K562 (cell line): ENCODE data around the gene VASH1. TPM values are rescaled to one million over a fixed set of nuclear protein-coding genes. Genes with fewer than 3 reads are reported as not detected.

Experiments used
- BACH1 ChIP-seq: fragments of 200-800 bp; sonication (Bioruptor generic); IDR thresholded peaks from 2 replicates; pipeline ENCODE4 v1.6.1; 2016; ENCODE audit warnings: missing genetic modification characterization, missing compliant biosample characterization
- C11orf30 ChIP-seq: fragments of 450-650 bp; IDR thresholded peaks from 2 replicates; pipeline ENCODE4 v1.6.1; 2016; ENCODE audit warnings: low read depth, mild to moderate bottlenecking
- CCAR2 ChIP-seq: fragments of 200-400 bp; formaldehyde crosslinking; IDR thresholded peaks from 2 replicates; pipeline ENCODE4 v1.6.1; 2017; ENCODE audit warnings: mild to moderate bottlenecking, low read depth, low read length
- HCFC1 ChIP-seq: IDR thresholded peaks from 2 replicates; pipeline ENCODE4 v1.6.1; 2012; ENCODE audit warnings: low read depth, low read length, improper control_type of control experiment
- HMG20B ChIP-seq: fragments of 250-450 bp; sonication (Bioruptor Pico); IDR thresholded peaks from 2 replicates; pipeline ENCODE4 v1.5.0; 2021; ENCODE audit warnings: mild to moderate bottlenecking
- HNRNPL ChIP-seq: fragments of 200-400 bp; formaldehyde crosslinking; IDR thresholded peaks from 2 replicates; pipeline ENCODE4 v1.6.1; 2017; ENCODE audit warnings: low read depth, mild to moderate bottlenecking, low read length
- MAZ ChIP-seq, 2 experiments: fragments of 450-650 bp in 1 of 2; sonication (generic) in 1 of 2; formaldehyde crosslinking; IDR thresholded peaks in 1 of 2; conservative IDR thresholded peaks in 1 of 2; 2 replicates each; pipeline versions ENCODE4 v1.4.0 to v1.5.0; 2020; ENCODE audit warnings: mild to moderate bottlenecking in 1 of 2, missing genetic modification reagents in 1 of 2
- NELFE ChIP-seq: IDR thresholded peaks from 2 replicates; pipeline ENCODE4 v1.6.1; 2011; ENCODE audit warnings: mild to moderate bottlenecking; ENCODE audit not compliant: insufficient read depth, insufficient read length
- NR2C1 ChIP-seq, 2 experiments: fragments of 450-650 bp; IDR thresholded peaks; 2 replicates each; pipeline ENCODE4 v1.6.1; 2017; ENCODE audit warnings: mild to moderate bottlenecking in 2 of 2, antibody characterized with exemption in 1 of 2, inconsistent platforms in 1 of 2, missing compliant biosample characterization in 1 of 2, missing genetic modification characterization in 1 of 2
- NR2F6 ChIP-seq: fragments of 450-650 bp; formaldehyde crosslinking; IDR thresholded peaks from 2 replicates; pipeline ENCODE4 v1.4.0; 2020; ENCODE audit warnings: mild to moderate bottlenecking
- PHB ChIP-seq: fragments of 250-450 bp; sonication (Bioruptor Pico); IDR thresholded peaks from 2 replicates; pipeline ENCODE4 v1.5.0; 2021
- RBM17 ChIP-seq: fragments of 200-400 bp; formaldehyde crosslinking; IDR thresholded peaks from 2 replicates; pipeline ENCODE4 v1.6.1; 2017; ENCODE audit warnings: low read depth, mild to moderate bottlenecking, low read length, borderline replicate concordance
- RBM34 ChIP-seq: fragments of 200-400 bp; formaldehyde crosslinking; IDR thresholded peaks from 2 replicates; pipeline ENCODE4 v1.6.1; 2018; ENCODE audit warnings: low read length, borderline replicate concordance; ENCODE audit not compliant: insufficient read depth
- SIX5 ChIP-seq, 2 experiments: IDR thresholded peaks; 2 replicates each; pipeline ENCODE4 v1.6.1; 2011; ENCODE audit warnings: low read length in 2 of 2, borderline replicate concordance in 1 of 2, low read depth in 1 of 2, mild to moderate bottlenecking in 1 of 2, moderate library complexity in 1 of 2; ENCODE audit not compliant: insufficient read depth in 1 of 2
- TFAM ChIP-seq: fragments of 250-450 bp; sonication (Bioruptor Pico); conservative IDR thresholded peaks from 2 replicates; pipeline ENCODE4 v1.5.0; 2021; ENCODE audit warnings: mild to moderate bottlenecking, moderate library complexity
- TRIM24 ChIP-seq, 2 experiments: fragments of 450-650 bp; IDR thresholded peaks; 2 replicates each; pipeline ENCODE4 v1.6.1; 2016
- TSC22D4 ChIP-seq: fragments of 450-650 bp; IDR thresholded peaks from 2 replicates; pipeline ENCODE4 v1.6.1; 2016; ENCODE audit warnings: missing genetic modification characterization, missing biosample characterization, control low read depth
- ZNF143 ChIP-seq: sonication (generic); formaldehyde crosslinking; IDR thresholded peaks from 2 replicates; pipeline ENCODE4 v1.9.0; 2022; ENCODE audit warnings: mild to moderate bottlenecking, missing genetic modification reagents
- ZNF324 ChIP-seq: fragments of 250-450 bp; sonication (Bioruptor Pico); IDR thresholded peaks from 2 replicates; pipeline ENCODE4 v1.4.0; 2020; ENCODE audit warnings: mild to moderate bottlenecking
- polyA plus RNA-seq, 8 experiments: library from polyadenylated mRNA; depleted of rRNA in 4 of 8; stranded (reverse) in 5 of 8; unstranded in 3 of 8; fragments of >200 nt; fragmentation: Nextera tagmentation in 2 of 8; fragmentation: Illumina TruSeq in 1 of 8; extraction: Ambion mirVana in 2 of 8; extraction: Trizol in 1 of 8; gene quantifications; 2 replicates each; pipeline versions ENCODE4 v1.2.1 to v1.2.3, GENCODE V29; 2011 to 2014; ENCODE audit warnings: inconsistent platforms in 1 of 8, missing spikeins in 1 of 8
- total RNA-seq, 7 experiments: library from RNA; depleted of rRNA in 6 of 7; stranded (reverse); fragments of >200 nt in 6 of 7; fragmentation: Illumina TruSeq in 2 of 7; extraction: Trizol in 2 of 7; gene quantifications; 2 replicates each; pipeline versions ENCODE4 v1.2.1 to v1.2.3, GENCODE V29; 2011 to 2021; ENCODE audit warnings: low replicate concordance in 1 of 7
- TF ChIP-seq, protein P1 (sequence below): fragments of 450-650 bp; IDR thresholded peaks from 2 replicates; pipeline ENCODE4 v1.7.0; 2016; ENCODE audit warnings: borderline replicate concordance
- TF ChIP-seq, protein P2 (sequence below): sonication (generic); formaldehyde crosslinking; IDR thresholded peaks from 2 replicates; pipeline ENCODE4 v1.8.1; 2023; ENCODE audit warnings: mild to moderate bottlenecking, missing genetic modification reagents
- TF ChIP-seq, protein P3 (sequence below): IDR thresholded peaks from 2 replicates; pipeline ENCODE4 v1.6.1; 2012; ENCODE audit warnings: low read depth, low read length, improper control_type of control experiment, borderline replicate concordance

VASH1 gene
- total and polyA plus RNA-seq, 9 of the 15 experiments (the other 6 are each of a cell fraction or from before 2014, with no cell fraction given) = 0.01 to 0.43 (median 0.13) TPM; not detected in 1

DNA sequence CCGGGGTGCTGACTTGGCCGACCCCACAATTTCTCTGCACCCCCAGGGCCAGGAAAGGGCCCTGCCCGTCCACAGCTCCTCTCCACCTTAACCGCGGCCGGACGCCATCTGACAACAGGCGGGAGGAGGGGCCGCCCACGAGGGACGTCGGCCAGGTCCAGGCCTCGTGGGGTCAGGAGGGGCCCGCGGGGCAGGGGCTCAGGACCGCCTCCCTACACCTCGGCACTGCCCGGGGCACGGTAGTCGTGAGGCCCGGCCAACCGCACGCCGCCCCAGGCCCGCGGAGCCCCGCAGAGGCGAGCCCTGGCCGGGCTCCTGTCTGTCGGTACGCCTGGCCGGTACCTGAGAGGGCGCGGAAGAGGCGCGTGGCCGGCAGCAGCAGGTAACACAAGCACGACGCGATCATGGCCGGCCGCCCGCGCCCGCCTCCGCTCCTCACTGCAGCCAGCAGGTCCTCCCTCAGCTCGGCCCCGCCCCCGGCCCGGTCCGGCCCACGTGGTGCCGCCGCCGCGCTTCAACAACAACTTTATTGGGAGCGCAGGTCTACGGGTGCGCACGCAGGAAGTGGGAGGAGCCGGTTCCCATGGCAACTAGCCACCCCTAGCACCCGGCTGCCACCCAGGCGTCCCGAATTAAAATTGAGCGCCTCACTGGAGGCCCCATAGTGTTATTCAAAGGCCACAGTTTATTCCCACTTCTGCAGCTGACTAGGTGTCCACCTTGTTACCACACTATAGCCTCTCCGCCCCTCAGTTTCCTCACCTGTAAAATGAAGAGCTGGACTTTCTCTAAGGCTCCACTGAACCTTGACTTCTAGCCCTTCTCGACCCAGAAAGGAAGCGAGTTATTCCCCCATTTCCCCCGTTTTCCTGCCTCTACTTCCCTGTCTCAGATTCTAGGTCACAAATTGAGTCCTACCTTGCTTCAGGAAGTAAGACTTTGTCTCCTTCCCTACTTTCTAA is 51.4 kb downstream of the VASH1 start, which contains the start of gene ANGEL1 (continued):
- TF ChIP-seq, protein P1, sequence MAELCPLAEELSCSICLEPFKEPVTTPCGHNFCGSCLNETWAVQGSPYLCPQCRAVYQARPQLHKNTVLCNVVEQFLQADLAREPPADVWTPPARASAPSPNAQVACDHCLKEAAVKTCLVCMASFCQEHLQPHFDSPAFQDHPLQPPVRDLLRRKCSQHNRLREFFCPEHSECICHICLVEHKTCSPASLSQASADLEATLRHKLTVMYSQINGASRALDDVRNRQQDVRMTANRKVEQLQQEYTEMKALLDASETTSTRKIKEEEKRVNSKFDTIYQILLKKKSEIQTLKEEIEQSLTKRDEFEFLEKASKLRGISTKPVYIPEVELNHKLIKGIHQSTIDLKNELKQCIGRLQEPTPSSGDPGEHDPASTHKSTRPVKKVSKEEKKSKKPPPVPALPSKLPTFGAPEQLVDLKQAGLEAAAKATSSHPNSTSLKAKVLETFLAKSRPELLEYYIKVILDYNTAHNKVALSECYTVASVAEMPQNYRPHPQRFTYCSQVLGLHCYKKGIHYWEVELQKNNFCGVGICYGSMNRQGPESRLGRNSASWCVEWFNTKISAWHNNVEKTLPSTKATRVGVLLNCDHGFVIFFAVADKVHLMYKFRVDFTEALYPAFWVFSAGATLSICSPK = no peak
- TF ChIP-seq, protein P2, sequence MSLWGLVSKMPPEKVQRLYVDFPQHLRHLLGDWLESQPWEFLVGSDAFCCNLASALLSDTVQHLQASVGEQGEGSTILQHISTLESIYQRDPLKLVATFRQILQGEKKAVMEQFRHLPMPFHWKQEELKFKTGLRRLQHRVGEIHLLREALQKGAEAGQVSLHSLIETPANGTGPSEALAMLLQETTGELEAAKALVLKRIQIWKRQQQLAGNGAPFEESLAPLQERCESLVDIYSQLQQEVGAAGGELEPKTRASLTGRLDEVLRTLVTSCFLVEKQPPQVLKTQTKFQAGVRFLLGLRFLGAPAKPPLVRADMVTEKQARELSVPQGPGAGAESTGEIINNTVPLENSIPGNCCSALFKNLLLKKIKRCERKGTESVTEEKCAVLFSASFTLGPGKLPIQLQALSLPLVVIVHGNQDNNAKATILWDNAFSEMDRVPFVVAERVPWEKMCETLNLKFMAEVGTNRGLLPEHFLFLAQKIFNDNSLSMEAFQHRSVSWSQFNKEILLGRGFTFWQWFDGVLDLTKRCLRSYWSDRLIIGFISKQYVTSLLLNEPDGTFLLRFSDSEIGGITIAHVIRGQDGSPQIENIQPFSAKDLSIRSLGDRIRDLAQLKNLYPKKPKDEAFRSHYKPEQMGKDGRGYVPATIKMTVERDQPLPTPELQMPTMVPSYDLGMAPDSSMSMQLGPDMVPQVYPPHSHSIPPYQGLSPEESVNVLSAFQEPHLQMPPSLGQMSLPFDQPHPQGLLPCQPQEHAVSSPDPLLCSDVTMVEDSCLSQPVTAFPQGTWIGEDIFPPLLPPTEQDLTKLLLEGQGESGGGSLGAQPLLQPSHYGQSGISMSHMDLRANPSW (CRISPR knock-in tag) = no peak
- TF ChIP-seq NR2F6 (CRISPR knock-in tag) = no peak
- TF ChIP-seq C11orf30 = 0 out of 2 replicates have a peak, but pooled peaks have one; percentile 8
- TF ChIP-seq NELFE = no peak
- TF ChIP-seq HNRNPL = no peak
- TF ChIP-seq HCFC1 = peak; percentile 71
- no peak for TF ChIP-seq SIX5 (IDR thresholded peaks at IDR 0.05; ENCODE audit: borderline replicate concordance in 1 of 2, insufficient read depth in 1 of 2, low read depth in 1 of 2, low read length in 2 of 2)
- no peak for TF ChIP-seq CCAR2
- TF ChIP-seq NR2C1 (IDR thresholded peaks at IDR 0.05) = no peak
- TF ChIP-seq NR2C1 (tag; IDR thresholded peaks at IDR 0.05) = no peak
- no peak for TF ChIP-seq TRIM24 (IDR thresholded peaks at IDR 0.05)
- no peak for TF ChIP-seq BACH1 (tag)
- TF ChIP-seq RBM34 = no peak
- no peak for TF ChIP-seq ZNF143 (CRISPR knock-in tag)
- TF ChIP-seq ZNF324 (CRISPR knock-in tag) = no peak
- TF ChIP-seq, protein P3, sequence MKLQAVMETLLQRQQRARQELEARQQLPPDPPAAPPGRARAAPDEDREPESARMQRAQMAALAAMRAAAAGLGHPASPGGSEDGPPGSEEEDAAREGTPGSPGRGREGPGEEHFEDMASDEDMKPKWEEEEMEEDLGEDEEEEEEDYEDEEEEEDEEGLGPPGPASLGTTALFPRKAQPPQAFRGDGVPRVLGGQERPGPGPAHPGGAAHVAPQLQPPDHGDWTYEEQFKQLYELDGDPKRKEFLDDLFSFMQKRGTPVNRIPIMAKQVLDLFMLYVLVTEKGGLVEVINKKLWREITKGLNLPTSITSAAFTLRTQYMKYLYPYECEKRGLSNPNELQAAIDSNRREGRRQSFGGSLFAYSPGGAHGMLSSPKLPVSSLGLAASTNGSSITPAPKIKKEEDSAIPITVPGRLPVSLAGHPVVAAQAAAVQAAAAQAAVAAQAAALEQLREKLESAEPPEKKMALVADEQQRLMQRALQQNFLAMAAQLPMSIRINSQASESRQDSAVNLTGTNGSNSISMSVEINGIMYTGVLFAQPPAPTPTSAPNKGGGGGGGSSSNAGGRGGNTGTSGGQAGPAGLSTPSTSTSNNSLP = no peak
- TF ChIP-seq RBM17 = no peak
- TF ChIP-seq HMG20B (CRISPR knock-in tag) = no peak
- no peak for TF ChIP-seq TSC22D4 (tag)
- TF ChIP-seq PHB (CRISPR knock-in tag) = no peak
- no peak for TF ChIP-seq TFAM
- TF ChIP-seq MAZ (CRISPR knock-in tag; conservative IDR thresholded peaks at IDR 0.05 in 1 of 2, IDR thresholded peaks at IDR 0.05 in 1 of 2) = peak; percentile 79 to 91
